ENCODE data around the gene TPM1.

- TF ChIP-seq EZH2phosphoT487 (IDR thresholded peaks at IDR 0.05; ENCODE audit: insufficient read depth, low read depth) (no peak), EZH2 (IDR thresholded peaks at IDR 0.05; ENCODE audit: insufficient read depth, poor library complexity, severe bottlenecking) (no peak)
Measured at GRCh38 chr15:63039811-63040210, 2.7 kb upstream of the TPM1 start.

All from GM23248 (cell line).